Renal cortical epithelial cell (primary cell): ENCODE results near the gene SMCO2. TPM values are rescaled to one million over a fixed set of nuclear protein-coding genes. Genes with fewer than 3 reads are reported as not detected.

Source experiments
- DNase-seq: peaks from one replicate; pipeline ENCODE4 v3.0.0-alpha.2; 2011; ENCODE audit warnings: low read depth
- total RNA-seq: library from RNA; depleted of rRNA; stranded (reverse); fragments of >200 nt; gene quantifications from 2 replicates; pipeline ENCODE4 v1.2.3, GENCODE V29; 2014

SMCO2 gene
- total RNA-seq, 1 donor from 2014 or later: not detected

DNA sequence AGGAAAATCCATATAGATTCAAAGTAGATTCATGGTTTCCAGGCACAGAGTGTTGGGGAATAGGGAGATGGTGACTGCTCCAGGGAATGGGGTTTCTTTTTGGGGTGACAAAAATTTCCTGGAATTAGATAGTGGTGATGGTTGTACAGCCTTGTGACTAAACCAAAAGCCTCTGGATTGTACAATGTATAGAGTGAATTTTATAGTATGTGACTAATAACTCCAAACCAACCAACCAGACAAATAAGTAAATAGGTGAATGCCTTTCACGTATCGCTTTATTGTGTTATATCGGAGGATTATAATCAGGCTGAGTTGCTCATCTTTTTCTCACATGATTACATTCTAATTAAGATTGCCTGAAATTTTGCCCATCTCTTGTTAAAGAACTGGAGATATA lies 52.8 kb downstream of the SMCO2 start:
- DNase-seq: no peak

DNA sequence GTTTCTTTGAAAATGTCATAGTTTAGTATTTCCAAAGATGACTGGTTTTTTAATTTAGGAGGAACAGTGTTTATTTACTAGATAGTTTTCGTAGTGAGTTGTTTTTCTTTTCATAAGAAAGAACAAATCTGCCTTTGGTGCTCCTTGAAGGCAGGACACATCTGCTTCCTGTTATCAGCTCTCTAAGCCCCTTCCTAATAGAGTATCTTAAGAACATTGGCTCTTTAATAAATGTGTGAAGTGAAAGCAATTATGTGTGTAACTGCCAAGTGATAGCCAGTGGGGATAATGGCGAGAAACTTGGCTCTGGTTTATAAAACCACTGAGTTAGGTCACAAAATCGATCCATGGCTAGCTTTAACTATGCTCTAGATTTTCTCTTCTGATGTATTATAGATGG lies 54.0 kb downstream of the SMCO2 start:
- no peak for DNase-seq

DNA sequence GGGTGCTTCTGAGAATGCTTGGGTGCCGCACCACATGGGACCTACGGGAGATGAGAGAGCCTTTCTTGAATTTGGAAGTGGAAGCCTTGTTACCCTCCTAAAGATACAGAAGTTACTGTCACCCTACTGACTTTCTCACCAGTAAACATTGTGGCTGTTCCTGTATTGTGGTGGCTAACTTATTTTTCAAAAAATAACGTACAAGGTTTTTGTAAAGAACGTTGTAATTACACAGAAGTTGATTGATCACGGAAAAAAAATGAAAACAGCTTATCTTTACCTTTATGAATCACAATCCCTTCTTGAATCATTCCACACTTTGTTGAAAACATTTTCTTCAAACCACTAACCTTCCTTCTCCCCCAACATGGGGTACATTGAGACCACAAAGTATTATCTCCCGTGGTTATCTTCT lies 55.5 kb downstream of the SMCO2 start:
- no peak for DNase-seq

DNA sequence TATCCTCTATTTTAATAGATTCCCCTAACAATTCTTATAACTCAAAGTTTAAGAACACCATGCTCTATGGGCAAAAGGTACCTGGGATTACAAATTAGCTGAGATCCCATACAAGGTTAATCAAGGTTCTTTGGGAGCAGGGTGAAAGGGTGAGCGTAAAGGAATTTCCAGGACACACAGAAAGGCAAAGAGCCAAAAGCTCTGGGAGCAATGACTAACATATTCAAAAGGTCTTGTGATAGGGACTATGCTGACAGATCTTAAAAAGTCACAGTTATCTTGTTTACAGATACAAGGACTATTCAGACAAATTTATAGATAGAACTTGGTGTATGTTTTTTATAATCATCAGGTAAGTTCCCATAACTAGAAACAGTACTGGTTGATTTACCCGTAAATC lies 58.0 kb downstream of the SMCO2 start:
- DNase-seq: peak; percentile 79

DNA sequence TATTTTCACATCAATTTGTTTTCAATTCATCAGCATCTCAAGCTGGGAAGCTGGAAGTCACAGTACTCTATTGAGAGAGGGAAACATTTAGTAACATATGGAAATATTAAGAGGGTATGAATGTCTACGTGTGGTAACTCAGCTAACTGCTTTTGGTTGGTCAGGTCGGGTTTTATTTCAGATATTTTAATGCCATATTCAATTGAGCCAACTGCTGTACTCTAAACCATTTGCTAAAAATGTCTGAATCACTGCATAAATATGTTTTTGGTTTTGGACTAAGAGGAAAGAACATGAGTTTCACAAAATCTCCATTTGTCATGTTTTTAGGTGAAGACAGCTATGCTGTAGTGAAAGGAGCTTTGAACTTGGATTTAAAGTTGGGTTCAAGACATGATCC lies 58.6 kb downstream of the SMCO2 start:
- DNase-seq: no peak

DNA sequence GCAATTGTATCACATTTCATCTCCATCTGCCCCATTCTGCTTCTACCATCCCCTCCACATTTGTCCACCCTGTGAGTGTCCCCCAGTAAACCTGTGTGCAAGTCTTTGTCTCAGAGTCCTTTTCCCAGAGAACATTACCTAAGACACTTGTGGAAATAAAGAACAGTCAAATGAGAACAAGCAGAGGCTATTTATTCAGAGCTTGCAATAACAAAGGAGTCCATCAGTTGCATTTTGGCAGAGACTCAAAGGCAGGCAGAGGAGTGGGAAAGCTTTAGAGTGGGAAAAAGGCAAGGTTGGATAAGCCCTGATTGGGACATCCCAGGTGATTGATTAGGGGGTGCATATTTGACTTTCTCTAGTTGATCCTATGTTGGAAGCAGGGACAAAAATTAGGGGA lies 59.2 kb downstream of the SMCO2 start:
- DNase-seq: peak; percentile 53

DNA sequence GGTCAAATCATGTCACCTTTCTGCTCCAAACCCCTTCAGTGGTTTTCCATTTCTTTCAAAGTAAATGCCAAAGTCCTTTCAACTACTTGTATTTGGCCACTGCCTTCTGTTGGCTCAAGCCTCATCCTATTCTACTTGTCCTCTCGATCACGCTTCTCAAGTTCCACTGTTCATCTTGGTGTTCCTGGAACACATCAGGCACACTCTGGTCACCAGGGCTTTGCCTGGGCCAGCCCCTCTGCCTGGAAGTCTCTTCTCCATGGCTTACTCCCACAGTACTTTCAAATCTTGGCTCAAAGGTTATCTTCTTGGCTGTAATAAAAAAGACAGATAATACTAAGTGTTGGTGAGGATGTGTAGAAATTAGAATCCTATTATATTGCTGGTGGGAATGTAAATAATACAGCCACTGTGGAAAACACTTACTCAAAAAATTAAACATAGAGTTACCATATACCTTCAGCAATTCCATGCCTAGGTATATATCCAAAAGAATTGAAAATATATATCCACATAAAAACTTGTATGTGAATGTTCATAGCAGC lies 60.2 kb downstream of the SMCO2 start:
- no peak for DNase-seq

DNA sequence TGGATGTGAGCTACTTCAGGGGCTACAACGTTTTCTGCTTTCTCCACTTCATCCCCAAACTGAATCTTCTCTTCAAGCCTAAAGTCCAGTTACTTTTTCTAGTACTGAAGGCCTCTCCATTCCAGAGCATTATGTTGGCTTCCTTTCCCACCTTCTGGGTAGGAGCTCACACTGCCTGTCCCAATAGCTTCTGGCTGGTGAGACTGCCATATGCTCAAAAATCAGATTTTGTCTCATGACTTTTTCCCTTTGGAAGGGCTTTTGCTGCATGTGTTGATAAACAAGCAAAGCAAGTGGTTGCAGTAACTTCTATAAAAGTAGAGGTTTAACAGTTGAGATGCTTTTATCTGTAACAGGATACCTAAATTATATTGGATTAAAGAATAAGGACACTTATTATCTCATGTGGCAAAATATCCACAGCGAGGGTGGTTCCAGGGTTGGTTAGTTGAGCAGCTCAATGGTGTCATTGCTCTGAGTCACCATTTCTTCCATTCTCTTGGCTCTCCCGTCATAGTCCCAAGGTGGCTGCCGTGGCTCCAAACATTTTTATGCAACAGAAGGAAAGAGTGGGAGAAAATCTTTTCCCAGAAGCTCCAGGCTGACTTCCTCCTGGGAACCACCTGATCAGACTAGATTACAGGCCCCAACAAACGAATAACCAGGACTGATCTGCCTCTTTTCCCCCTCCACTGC lies 62.3 kb downstream of the SMCO2 start:
- no peak for DNase-seq

DNA sequence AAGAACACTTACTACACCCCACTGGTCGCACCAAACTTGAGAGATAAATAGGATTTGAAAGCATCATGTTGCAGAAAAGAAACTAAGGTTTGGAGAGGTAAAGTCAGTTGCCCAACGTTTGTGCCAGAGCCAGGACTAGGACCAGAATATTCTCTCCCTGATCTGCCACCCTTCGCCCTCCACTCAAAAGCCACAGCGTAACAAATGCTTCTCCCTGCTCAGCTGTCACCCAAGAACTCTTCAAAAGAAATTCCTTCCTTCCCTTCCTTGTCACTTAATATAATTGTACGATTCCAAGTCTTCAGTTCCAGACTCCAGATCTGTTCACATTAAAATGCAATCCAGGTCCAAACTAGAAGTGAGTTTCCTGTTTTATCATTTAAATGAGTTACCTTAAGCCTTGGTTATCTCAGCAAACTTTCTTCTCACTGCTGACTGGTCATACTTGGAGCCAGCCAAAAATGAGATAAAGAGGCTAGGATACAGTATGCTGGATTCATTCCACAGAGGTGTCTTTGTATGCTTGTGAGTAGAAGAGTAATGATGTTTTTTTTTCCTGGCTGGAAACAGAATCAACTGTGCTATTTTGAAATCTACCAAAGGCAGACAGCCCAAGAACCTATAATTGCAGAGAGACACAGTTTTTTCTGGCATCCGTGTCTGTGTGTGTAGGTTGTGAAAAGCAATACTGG lies 64.6 kb downstream of the SMCO2 start:
- DNase-seq: no peak

DNA sequence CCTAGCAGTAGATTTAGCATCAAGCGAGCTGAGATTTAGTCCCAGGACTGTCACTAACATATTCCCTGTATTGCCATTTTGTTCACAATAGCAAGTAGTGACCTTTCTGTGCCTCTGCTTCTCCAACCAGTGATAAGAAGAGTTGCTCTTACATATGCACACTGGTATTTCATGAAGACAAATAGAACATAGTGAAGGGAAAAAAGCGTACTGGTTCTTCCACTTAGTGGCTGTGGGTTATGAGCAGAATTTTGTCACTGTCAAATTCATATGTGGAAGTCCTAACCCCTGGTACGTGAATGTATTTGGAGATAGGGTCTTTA lies 65.1 kb downstream of the SMCO2 start:
- DNase-seq: no peak

DNA sequence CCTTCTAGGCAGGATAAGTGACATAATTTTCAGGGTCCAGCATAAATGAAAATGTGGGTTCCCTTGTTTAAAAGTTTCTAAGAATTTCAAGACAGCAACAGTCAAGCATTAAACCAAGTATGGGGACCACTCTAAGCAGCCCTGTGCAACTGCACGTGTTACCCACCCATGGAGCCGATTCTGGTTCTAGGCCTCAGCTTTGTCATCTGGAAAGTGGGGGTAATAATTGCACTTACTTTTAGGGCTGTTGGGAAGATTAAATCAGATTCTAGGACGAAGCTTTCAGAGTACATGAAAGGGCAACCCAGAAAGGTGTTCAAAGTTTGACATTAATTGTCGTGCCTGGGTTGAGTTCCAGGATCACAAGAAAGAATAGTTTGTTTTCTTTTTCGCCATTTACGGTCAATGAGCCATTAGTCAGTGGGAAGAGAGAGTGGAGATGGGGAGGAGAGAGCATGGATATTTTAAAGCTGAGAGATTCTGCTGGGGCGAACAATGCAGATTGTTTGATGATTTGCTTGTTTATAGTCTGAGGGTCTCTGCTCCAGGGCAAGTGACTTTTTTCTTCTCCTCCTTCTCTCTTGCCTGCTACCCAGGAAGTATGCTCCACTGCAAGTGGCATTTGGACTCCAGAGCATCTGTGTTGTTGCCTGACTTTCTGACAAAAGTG lies 66.8 kb downstream of the SMCO2 start:
- DNase-seq: no peak

DNA sequence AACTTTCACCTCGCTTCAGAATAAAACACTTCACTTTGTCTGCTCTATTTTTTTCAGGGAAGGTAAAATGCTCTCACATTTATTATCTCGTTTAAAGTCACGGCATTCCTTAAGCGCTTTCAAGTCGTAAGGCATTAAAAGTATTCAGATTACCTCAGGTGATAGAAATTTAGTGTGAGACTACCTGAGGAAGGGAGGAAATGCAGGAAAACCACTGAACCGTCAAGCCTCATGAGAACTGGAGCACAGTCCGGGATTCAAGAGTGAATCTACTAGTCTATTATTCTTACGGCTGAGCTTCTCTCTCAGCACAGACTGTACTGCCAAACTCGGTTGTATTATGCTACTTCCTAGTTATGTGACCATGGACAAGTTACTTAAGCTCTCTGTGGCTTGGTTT lies 69.1 kb downstream of the SMCO2 start:
- peak; percentile 95 for DNase-seq

DNA sequence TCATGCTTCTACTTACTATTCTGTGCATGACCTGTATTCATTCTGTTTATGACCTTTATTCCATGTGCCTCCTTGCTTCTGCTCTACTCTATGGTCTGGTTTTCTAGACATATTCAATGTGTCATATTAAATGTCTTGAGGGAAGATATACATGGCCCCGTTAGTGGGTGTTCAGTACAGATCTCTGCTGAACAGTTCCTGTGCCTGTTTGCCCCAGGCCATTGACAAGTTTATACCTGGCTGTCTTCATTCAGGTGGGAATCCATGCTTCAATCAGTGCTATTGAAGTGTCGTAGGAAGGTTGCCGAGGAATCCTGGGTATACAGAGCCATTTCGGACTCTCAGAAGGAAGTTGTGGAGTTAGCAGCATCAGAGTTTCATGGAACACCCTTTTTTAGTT lies 70.1 kb downstream of the SMCO2 start:
- no peak for DNase-seq

DNA sequence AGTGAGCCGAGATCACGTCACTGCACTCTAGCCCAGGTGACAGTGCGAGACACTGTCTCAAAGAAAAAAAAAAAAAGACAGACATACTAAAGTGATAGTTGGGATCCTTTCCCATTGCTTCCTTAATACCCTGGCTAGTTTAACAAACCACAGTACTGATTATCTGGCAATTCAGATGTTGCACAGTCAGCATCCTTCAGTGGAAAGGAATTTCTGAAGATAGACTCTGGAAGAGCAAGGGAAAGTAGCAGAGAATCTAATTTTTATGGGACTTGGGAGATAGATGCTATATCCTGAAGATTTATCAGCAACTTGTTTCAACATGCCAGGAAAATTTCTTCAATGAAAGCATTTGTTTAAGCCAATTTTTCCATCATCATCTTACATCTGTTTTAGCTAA lies 71.0 kb downstream of the SMCO2 start:
- DNase-seq: peak; percentile 43

DNA sequence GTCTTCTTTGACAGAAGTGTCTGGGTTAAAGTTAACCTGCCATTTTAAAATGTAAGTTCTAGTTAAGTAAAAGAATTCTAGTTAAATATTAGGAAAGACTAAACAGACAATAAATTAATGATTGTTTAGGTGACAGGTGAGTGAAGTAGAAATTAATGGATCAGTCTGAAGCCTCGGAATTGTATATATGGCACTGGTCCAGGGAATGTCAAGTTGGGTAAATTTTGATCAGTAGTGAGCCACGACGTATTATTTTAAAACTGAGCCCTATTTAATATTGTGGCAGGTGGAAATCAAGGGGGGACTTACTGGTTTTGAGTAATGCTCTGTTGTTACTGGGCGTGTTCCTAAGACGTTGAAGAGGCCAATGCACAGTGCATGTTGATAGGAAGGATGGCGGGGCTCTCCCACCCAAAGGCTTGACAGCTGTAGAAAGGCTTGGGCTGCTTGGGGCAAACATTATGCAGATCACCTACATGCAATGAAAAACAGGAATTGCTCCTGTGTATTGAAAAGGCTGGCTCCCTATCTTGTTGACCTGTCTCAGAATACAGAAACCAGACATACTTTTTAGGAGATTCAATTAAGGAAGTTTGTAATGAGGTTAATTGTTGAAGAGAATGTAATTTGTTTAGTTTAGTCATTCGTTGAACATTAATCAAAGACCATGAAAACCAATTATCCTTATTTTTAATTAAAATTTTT lies 71.6 kb downstream of the SMCO2 start:
- peak; percentile 41 for DNase-seq

DNA sequence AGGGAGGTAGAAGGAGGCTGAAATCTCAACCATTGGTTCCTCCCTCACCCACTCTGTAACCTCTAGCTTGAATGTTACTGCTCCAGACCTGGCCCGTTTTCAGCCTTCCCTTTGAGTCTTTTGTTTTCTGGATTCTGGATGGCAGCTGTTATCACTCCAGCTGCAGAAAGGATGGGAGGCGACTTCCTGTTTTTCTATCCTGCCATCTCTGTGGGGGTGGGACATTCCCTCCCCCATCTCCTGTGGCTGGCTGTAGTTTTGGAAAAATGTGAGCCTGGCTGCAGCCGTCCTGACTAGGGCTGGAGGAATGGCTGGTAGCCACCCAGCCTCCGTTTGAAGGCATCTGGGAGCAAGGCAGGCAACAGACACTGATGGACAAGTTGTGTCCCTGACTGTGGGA lies 74.5 kb downstream of the SMCO2 start:
- no peak for DNase-seq

DNA sequence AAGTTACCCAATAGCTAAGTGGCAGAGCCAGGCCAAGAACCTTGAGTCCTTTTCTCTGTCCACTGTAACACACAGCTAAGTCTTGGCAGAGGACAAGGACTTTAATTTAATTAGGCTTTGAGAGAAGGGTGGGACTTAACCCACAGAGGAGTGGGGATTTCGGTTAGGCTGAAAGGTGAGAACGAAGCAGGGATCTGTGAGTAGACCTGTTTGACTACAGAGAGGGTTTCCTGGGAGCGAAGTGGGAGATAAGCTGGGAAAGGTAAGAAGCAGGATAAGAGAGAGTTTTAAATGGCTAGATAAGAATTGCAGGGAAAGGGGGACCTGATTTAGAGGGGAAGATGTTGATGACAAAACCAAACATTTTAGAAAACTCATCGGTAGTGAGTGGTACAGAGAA lies 75.4 kb downstream of the SMCO2 start:
- DNase-seq: no peak

DNA sequence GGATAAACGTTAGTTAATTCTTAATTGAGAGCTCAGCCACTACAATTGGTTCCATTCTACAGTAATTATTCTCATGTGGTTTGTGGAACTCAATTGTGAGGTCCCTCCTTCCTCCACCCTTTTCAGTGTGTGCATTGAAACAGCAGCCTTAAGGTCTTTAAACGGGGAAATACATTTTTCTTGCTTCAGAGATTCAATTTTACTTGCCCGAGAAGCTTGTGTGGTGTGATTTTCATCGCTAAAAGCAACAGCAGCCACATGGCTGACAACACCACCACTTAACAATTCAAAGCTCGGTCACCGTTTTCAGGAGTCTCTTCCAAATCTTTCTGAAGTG lies 76.7 kb downstream of the SMCO2 start:
- DNase-seq: peak; percentile 34

DNA sequence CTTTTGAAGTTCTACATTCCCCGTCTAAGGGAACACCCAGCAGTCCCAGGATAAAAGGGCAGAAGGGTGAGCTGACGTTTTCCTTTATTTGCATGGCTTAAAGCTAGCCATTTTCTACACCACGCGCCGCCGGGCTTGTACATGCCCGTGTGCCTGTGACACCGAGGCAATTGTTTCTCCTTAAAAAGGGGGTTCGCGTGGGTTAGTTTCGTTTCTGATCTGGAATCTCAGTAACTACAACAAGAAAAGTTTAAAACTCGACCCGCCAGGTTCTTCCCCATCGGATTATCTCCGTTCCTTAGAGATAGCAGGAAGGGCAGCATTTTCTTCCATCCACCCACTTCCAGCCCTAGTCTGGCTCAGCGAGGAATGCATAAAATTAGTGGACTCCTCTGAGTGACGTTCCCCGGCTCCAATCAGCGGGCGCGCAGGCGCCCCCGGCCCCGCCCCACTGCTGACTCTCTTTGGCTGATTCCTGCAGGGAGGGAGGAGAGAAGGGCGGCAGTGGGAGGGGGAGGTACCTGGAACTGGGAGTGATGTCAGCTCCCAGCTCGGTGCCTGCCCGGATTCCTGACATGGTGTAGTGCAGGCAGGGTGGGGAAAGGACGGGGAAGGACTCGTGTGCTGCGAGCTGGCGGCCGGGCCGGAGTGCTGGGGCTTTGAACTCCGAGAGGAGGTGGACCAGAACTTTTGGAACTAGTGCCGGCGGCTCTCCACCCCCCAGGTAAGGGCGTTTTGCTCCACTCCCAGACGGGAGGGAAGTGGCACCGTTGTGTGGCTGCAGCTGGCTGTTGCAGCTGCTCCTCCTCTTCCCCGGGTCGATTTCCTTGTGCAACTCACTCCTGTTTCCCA lies 77.3 kb downstream of the SMCO2 start, which contains the start of gene PPFIBP1:
PPFIBP1 (plus strand) TSS at position 565 of the 852 bp plus-strand sequence. CDS start 109,191 bp downstream, outside the sequence.
- peak; percentile 95 for DNase-seq

DNA sequence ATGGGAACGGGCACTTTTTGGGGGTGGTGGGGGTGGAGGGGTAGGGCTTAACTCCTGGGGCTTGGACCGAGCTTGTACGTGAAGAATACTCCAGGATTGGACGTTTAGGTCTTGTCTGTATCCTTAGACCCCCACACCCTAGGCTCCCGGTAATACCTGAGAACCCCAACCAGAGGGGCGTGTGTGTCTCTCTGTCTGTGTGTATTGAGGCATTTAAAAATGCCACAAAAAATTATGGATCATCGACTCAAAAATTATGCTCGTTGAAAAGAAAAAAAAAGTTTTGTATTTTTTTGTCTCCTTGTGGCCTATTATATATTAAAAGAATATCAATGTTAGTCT lies 77.9 kb downstream of the SMCO2 start:
- DNase-seq: no peak
